Endothelial cell of umbilical vein (primary cell): ENCODE data around the gene KIF6.

Experiments
- CTCF ChIP-seq, 2 donors: IDR thresholded peaks; 1 replicate in 1 of 2; 2 replicates in 1 of 2; pipeline ENCODE4 v1.5.1; 2011; ENCODE audit warnings: low read length in 2 of 2, mild to moderate bottlenecking in 2 of 2, moderate library complexity in 2 of 2, control low read depth in 1 of 2, inconsistent platforms in 1 of 2, low read depth in 1 of 2; ENCODE audit not compliant: insufficient read depth in 1 of 2; ENCODE audit errors: extremely low read depth in 1 of 2
- EZH2 ChIP-seq: IDR thresholded peaks from 2 replicates; pipeline ENCODE4 v1.6.1; 2012; ENCODE audit warnings: borderline replicate concordance, low read depth, mild to moderate bottlenecking, moderate library complexity, low read length, inconsistent platforms; ENCODE audit not compliant: severe bottlenecking
- GATA2 ChIP-seq: IDR thresholded peaks from 2 replicates; pipeline ENCODE4 v1.7.0; 2011; ENCODE audit warnings: low read depth, mild to moderate bottlenecking, moderate library complexity, mixed read lengths, low read length; ENCODE audit not compliant: insufficient read length, insufficient read depth
- JUN ChIP-seq: IDR thresholded peaks from 2 replicates; pipeline ENCODE4 v1.6.1; 2011; ENCODE audit warnings: borderline replicate concordance, low read depth; ENCODE audit not compliant: insufficient read length, insufficient read depth
- POLR2A ChIP-seq: IDR thresholded peaks from 2 replicates; pipeline ENCODE4 v1.6.1; 2012; ENCODE audit warnings: low read depth, mild to moderate bottlenecking, control low read depth, low read length
- POLR2AphosphoS5 ChIP-seq: IDR thresholded peaks from 2 replicates; pipeline ENCODE4 v1.6.1; 2012; ENCODE audit warnings: low read depth, mild to moderate bottlenecking, control low read depth, low read length, moderate library complexity; ENCODE audit not compliant: insufficient read depth
- TF ChIP-seq, protein P1 (sequence below): IDR thresholded peaks from 2 replicates; pipeline ENCODE4 v1.6.1; 2011; ENCODE audit not compliant: insufficient read depth, insufficient read length

DNA sequence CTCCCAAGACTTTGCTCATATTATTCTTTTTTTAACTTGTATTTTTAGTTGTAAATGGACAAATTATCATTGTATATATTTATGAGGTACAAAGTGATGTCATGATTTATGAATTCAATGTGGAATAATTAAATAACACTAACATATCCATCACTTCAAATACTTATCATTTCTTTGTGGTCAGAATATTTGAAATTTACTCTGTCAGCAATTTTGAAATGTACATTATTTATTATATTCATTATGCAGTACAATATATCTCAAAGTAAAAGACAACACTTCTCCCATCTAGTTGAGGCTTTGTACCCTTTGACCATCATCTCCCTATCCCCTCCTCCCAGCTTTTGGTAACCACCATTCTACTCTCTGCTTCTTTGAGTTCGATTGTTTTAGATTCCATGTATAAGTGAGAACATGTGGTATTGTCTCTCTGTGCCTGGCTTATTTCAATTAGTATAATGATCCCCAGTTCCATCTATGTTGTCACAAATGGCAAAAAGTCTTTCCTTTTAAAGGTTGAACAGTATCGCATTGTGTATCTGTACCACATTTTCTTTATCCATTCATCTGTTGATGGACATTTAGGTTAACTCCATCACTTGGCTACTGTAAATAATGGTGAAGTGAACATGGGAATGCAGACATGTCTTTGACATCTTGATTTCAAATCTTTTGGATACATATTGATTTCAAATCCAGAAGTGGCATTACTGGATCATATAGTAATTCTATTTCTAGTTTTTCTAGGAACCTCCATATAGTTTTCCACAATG lies 197.2 kb downstream of the KIF6 start:
- TF ChIP-seq CTCF (IDR thresholded peaks at IDR 0.05; ENCODE audit: extremely low read depth in 1 of 2, insufficient read depth in 1 of 2, low read depth in 1 of 2, low read length in 2 of 2) (no peak), POLR2AphosphoS5 (no peak), POLR2A (no peak), JUN (no peak), EZH2 (no peak), GATA2 (no peak)
- TF ChIP-seq, protein P1, sequence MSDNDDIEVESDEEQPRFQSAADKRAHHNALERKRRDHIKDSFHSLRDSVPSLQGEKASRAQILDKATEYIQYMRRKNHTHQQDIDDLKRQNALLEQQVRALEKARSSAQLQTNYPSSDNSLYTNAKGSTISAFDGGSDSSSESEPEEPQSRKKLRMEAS, result no peak
